ENCODE data around the gene MRI1. TPM values are rescaled to one million over a fixed set of nuclear protein-coding genes. Genes with fewer than 3 reads are reported as not detected.

Gene MRI1
- total and polyA plus RNA-seq, 10 of the 15 experiments (the other 5 are each of a cell fraction or from before 2014, with no cell fraction given) = 5.4 to 50.3 (median 28.3) TPM

DNA sequence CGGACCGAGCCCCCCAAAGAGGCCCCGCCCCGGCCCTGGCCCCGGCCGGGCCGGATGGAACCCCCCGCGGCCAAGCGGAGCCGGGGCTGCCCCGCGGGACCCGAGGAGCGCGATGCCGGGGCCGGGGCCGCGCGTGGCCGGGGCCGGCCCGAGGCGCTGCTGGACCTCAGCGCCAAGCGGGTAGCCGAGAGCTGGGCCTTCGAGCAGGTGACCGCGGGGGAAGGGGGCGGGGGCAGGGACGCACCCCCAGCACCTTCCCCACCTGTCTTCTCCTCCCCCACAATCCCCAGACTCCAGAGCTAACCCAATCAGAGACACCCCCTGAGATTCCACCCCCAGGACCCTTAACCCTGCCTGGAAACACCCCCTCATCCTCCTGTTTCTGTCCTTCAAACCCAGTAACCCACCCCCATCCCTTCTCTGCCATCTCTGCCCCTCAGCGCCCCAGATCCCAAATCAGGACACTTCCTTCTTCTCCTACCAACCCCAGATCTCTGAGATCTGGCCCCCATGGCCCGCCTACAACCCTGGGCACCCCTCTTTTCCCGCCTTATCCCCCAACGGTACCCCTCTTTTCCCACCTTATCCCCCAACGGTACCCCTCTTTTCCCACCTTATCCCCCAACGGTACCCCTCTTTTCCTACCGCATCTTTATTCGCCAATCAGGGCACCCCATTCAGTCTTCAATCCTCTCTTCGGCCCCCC, 31.4 kb downstream of the MRI1 start (continued):
- TF ChIP-seq SKIL (IDR thresholded peaks at IDR 0.05; ENCODE audit: low read depth, poor library complexity, severe bottlenecking) = no peak
- TF ChIP-seq BACH1 (IDR thresholded peaks at IDR 0.05; ENCODE audit: borderline replicate concordance) = peak; percentile 89
- TF ChIP-seq RAD51 (IDR thresholded peaks at IDR 0.05) = no peak
- TF ChIP-seq KDM1A (IDR thresholded peaks at IDR 0.05; ENCODE audit: borderline replicate concordance) = no peak
- TF ChIP-seq YY1 (IDR thresholded peaks at IDR 0.05; ENCODE audit: low read depth, low read length) = 0 out of 2 replicates have a peak, but pooled peaks have one; percentile 23
- peak; percentile 86; the same call in 1 of the 2 replicates for TF ChIP-seq SMARCA5 (IDR thresholded peaks at IDR 0.05)
- TF ChIP-seq RCOR1 (conservative IDR thresholded peaks at IDR 0.05; ENCODE audit: low read depth, low read length) = no peak
- TF ChIP-seq POLR2AphosphoS5 (IDR thresholded peaks at IDR 0.05; ENCODE audit: low read length) = 0 out of 2 replicates have a peak, but pooled peaks have one; percentile 38
- TF ChIP-seq, protein P1, sequence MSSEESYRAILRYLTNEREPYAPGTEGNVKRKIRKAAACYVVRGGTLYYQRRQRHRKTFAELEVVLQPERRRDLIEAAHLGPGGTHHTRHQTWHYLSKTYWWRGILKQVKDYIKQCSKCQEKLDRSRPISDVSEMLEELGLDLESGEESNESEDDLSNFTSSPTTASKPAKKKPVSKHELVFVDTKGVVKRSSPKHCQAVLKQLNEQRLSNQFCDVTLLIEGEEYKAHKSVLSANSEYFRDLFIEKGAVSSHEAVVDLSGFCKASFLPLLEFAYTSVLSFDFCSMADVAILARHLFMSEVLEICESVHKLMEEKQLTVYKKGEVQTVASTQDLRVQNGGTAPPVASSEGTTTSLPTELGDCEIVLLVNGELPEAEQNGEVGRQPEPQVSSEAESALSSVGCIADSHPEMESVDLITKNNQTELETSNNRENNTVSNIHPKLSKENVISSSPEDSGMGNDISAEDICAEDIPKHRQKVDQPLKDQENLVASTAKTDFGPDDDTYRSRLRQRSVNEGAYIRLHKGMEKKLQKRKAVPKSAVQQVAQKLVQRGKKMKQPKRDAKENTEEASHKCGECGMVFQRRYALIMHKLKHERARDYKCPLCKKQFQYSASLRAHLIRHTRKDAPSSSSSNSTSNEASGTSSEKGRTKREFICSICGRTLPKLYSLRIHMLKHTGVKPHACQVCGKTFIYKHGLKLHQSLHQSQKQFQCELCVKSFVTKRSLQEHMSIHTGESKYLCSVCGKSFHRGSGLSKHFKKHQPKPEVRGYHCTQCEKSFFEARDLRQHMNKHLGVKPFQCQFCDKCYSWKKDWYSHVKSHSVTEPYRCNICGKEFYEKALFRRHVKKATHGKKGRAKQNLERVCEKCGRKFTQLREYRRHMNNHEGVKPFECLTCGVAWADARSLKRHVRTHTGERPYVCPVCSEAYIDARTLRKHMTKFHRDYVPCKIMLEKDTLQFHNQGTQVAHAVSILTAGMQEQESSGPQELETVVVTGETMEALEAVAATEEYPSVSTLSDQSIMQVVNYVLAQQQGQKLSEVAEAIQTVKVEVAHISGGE (CRISPR knock-in tag; IDR thresholded peaks at IDR 0.05) = no peak
- TF ChIP-seq, protein P2, sequence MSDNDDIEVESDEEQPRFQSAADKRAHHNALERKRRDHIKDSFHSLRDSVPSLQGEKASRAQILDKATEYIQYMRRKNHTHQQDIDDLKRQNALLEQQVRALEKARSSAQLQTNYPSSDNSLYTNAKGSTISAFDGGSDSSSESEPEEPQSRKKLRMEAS (IDR thresholded peaks at IDR 0.05; ENCODE audit: low read depth, low read length) = no peak
- TF ChIP-seq USF1 (IDR thresholded peaks at IDR 0.05; ENCODE audit: borderline replicate concordance, extremely low read length, insufficient read depth, low read depth, low read length) = no peak
- peak; percentile 73 for TF ChIP-seq ZNF217 (IDR thresholded peaks at IDR 0.05)
- TF ChIP-seq USF2 (IDR thresholded peaks at IDR 0.05; ENCODE audit: borderline replicate concordance, low read depth, low read length) = no peak
- TF ChIP-seq STAT3 (IDR thresholded peaks at IDR 0.05; ENCODE audit: low read depth, low read length) = no peak
- no peak for TF ChIP-seq KAT2A (conservative IDR thresholded peaks at IDR 0.05; ENCODE audit: control insufficient read depth, low read depth, low read length)
- peak in 1 of 2 experiments; percentile 84; a peak in 2 of 4 replicates for TF ChIP-seq BHLHE40 (IDR thresholded peaks at IDR 0.05; ENCODE audit: borderline replicate concordance in 1 of 2, low read depth in 2 of 2, low read length in 1 of 2)
- TF ChIP-seq HDAC6 (IDR thresholded peaks at IDR 0.05; ENCODE audit: unreplicated experiment) = no peak
- TF ChIP-seq LARP7 (IDR thresholded peaks at IDR 0.05) = peak; percentile 93
- TF ChIP-seq, protein P3, sequence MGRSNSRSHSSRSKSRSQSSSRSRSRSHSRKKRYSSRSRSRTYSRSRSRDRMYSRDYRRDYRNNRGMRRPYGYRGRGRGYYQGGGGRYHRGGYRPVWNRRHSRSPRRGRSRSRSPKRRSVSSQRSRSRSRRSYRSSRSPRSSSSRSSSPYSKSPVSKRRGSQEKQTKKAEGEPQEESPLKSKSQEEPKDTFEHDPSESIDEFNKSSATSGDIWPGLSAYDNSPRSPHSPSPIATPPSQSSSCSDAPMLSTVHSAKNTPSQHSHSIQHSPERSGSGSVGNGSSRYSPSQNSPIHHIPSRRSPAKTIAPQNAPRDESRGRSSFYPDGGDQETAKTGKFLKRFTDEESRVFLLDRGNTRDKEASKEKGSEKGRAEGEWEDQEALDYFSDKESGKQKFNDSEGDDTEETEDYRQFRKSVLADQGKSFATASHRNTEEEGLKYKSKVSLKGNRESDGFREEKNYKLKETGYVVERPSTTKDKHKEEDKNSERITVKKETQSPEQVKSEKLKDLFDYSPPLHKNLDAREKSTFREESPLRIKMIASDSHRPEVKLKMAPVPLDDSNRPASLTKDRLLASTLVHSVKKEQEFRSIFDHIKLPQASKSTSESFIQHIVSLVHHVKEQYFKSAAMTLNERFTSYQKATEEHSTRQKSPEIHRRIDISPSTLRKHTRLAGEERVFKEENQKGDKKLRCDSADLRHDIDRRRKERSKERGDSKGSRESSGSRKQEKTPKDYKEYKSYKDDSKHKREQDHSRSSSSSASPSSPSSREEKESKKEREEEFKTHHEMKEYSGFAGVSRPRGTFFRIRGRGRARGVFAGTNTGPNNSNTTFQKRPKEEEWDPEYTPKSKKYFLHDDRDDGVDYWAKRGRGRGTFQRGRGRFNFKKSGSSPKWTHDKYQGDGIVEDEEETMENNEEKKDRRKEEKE (IDR thresholded peaks at IDR 0.05) = 0 out of 2 replicates have a peak, but pooled peaks have one; percentile 59
